SHP77 treated with DMSO at 0.1 percent for 48 hours (cell line): Measurements from ENCODE around the gene MAPK1.
"Not testable (repeated sequence)": the region's sequence is repeated elsewhere in the genome, so short reads cannot be mapped to it uniquely, and the experiment has no call there.

Experiments
- DNase-seq: peaks from one replicate; lab custom pipeline; 2025; lab: John Stamatoyannopoulos, UW

The MAPK1 gene

DNA sequence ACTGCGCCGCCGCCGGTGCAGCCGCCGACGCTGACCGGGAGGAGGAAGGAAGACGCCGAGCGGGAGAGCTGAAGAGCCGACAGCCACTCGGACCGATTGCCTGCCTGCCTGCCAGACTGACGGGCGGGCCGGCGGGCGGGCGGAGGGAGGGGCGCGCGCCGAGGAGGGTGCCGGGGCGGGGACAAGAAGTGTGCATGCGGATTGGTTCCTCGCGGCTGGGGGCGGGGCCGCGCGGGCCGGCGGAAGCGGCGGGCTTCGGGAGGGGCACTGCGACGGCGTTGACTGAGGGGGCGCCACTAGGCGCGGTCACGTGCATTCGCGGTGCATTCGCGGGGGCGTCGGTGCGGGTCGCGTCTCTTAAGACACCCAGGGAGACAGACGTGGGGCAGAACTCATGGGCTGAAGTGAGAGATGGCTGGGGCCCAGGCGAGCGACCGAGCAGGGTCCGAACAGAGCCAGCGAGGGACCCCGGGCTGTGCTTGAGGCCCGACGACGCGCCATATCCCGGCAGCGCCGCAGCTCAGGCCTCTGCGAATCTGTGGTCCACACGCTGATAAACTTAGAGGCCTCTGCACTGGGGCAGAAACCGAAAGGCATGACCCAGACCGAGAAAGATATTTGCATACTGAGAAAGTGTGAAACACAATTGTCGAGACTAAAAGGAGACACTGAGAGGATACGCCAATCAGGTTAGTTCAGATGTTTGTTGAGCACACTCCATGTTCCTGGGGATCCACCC lies at the start of gene MAPK1:
Gene MAPK1 (minus strand): TSS at position 118 of the 739 bp plus-strand sequence. CDS start 205 bp downstream, outside the sequence.
- peak; percentile 75 for DNase-seq

DNA sequence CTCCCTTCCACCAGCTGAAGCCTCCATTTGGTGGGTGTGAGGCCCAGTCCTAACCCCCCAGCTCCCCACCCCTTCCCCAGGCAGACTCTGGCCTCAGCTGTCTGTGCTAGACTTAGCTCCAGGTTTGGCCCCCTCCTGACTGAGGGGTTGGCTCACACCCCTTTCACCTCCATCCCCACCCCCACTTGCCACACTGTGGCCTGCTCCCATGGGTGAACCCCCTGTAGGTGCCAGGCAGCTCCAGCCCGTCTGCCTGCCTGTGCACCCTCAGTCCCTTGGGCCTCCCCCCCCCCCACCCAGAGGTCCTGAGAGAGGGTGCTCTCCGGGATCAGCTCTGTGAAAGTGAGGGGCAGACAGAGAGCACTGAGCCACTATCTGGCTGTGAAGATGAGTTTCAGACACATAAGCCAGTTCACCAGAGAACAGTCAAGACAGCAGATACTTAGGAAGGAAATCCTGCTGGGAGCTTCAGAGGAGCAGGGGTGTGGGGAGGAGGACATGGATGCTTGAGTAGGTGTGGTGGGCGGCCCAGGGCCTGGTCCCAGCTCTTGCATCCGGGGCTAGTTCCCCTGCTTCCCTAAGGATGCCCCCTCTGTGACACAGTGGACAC lies 49.0 kb upstream of the MAPK1 start:
- no peak for DNase-seq

DNA sequence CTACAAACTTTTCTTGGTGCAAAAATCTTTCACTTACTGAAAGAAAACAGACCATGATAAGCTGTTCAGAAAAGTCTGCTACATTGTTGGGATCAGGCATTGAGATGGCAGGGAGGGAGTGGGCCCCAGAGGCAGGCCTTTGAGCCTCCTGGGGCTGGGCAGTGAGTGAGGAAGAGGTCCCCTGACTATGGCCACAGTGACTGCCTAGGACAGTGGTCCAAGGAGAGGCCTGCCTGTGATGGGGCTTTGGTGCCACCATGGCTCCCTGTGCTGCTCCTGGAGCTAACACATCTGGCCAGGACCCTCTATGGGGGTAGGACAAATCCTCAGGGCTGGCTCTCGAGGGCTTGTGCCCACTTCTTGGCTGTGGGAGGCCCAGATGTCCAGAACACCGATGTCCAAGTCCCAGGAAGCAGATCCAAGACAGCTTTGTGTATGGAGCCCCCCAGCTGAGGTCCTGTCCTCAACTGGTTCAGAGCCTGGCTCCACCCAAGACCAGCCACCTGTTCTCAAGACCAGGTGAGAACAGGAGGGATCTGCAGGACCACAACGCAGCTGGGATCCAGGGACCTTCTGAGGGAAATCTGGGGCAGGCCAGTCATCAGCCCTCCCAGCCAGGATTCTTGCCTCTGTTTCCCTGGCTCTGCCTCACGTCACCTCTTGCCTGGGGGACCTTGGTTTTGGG lies 48.3 kb upstream of the MAPK1 start:
- DNase-seq: no peak

DNA sequence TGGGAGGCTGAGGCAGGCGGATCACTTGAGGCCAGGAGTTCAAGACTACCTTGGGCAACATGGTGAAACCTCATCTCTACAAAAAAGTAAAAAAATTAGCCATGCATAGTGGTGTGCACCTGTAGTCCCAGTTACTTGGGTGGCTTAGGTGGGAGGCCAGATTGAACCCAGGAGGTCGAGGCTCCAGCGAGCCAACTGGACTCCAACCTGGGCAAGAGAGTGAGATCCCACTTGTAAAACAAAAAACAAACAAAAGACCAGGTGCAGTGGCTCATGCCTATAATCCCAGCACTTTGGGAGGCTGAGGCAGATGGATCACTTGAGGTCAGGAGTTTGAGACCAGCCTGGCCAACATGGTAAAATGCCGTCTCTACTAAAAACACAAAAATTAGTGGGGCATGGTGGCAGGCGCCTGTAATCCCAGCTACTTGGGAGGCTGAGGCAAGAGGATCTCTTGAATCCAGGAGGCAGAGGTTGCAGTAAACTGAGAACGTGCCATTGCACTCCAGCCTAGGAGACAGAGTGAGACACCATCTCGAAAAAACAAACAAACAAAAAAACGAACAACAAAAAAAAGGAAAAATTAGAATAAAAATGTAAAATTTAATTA lies 46.7 kb upstream of the MAPK1 start:
- DNase-seq: not testable (repeated sequence)

DNA sequence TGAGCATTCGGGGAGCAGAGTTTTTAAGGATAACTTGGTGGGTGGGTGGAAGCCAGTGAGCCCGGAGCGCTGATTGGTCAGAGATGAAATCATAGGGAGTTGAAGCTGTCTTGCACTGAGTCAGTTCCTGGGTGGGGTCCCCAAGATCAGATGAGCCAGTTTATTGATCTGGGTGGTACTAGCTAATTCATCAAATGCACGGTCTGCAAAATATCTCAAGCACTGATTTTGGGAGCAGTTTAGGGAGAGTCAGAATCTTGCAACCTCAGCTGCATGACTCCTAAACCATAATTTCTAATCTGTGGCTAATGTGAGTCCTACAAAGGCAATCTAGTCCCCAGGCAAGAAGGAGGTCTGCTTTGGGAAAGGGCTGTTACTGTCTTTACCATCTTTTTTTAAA lies 42.9 kb upstream of the MAPK1 start:
- not testable (repeated sequence) for DNase-seq

DNA sequence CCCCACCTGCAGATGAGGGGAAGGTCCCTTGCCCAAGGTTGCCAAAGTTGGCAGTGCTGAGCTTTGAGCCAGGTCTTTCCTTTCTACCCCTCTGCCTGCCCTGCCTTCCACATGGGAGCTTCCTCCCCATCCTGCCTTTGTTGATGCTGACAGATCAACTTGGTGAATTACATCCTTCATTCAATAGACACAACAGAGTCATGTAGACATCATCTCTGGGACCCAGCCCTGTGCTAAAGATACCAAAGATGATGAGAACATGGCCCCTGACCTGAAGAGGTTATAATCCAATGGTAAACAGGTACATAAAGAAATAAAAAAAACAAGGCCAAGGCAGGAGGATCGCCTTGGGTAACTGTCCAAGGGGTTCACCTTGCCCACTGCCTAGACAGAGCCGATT lies 42.4 kb upstream of the MAPK1 start:
- DNase-seq: no peak

DNA sequence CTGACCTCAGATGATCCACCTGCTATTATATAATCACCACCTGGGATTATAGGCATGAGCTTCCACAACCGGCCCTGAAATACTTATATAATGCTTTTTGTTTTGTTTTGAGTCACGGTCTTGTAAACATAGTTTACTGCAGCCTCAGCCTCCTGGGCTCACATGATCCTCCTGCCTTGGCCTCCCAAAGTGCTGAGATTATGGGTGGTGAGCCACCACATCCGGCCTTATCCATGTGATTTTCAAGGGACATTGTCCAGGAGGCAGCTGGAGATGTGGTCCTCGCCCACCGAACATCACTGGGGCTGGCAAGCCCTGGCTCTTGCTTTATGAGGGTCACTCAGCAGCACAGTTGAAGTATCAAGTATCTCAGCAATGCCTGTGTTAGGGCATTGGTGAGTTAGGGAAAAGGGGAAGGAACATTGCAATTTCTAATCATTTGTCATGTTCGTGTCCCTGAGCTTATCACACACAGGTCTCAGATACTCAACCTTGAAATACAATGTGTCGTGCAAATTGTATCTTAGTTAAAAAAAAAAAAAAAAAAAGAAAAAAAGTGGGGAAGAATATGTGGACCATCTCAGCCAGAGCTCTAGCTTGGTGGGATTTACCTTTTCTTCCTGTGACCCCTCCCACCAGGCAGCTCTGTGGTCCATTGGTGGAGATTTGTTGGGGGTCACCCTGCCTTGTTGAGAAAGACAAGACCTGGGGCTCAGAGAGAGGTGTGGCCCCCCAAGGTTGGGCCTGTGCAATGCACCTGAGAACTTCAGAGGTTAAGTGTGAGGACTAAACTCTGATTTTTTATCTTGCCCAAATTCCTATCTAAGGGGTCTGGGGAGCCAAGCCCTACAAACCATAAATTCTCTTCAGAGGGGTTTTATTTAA lies 40.4 kb upstream of the MAPK1 start:
- no peak for DNase-seq

DNA sequence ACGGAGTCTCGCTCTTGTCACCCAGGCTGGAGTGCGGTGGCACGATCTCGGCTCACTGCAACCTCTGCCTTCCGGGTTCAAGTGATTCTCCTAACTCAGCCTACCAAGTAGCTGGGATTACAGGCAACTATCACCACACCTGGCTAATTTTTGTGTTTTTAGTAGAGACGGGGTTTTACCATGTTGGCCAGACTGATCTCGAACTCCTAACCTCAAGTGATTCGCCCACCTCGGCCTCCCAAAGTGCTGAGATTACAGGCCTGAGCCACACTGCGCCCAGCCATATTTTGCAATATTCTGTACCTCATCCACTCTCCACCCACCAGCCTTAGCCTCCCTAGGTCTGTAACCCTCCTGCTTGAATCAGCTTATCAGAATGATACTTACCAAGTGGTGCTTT lies 37.8 kb upstream of the MAPK1 start:
- not testable (repeated sequence) for DNase-seq

DNA sequence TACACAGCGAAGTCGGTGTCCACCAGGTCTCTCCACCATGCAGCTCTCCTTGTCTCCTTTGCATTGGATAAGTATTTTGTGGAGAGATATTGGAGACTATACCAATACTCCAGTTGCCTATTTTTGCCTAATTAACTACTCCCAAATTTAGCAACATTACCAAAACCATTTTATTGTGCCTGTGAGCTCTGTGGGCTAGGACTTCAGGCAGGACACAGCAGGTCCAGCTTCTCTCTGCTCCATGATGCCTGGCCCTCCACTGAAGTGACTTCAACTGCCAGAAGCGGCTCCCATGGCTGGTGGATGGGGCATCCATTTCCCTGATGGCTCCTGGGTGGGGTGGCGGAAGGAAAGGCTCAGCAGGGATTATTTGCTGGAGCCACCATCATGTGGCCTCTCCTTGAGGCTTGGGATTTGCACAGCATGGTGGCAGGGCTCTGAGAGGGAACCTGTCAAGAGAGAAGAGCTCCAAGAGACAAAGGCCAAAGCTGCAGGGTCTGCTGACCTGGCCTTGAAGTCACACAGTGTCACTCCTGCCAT lies 36.9 kb upstream of the MAPK1 start:
- no peak for DNase-seq

DNA sequence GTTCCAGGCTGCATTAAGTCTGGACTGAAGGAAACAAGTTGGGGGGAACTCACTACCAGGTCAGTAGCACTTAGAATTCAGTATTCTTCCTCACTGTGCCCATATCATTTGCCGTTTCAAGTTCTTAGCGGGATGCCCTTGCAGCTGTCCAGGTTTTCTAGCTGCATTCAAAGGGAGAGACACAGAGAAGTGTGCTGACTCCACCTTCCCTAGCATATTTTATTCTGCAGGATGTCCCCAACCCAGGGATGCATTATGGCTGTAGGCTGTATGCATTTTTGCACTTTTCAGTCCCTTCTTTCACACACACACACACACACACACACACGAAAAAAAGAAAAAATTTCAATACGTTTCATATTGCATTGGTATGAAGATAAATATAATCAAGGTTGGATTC lies 35.8 kb upstream of the MAPK1 start:
- DNase-seq: no peak

DNA sequence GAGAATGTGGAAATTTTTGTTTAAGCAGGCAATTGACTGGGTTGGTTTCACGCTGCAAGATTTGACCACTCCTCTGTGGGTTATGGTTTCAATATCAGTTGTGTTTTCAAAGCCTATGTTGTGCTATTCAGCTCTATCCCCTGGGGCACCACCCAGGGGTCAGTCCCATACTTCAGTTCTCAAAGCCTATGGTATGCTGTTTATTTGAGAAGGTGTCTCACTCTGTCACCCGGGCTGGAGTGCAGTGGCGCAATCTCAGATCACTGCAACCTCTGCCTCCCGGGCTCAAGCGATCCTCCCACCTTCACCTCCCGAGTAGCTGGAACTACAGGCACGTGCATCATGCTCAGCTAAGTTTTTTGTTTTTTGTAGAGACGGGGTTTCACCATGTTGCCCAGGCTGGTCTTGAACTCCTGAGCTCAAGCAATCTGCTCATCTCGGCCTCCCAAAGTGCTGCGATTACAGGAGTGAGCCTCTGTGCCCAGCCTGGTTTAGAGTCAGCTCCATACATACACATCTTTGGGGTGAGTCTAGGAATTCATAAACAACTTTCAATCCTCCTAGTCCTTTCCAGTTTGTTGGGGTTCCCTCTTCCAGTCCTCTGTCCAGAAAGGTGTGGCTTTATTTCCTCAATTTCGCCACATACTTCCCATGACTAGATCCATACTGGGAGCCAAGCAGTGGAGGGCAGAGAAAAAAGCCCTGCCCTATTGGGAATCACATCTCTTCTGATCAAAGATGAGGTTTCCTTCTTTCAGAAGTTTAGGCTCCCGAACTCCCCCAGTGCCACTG lies 35.0 kb upstream of the MAPK1 start:
- no peak for DNase-seq

DNA sequence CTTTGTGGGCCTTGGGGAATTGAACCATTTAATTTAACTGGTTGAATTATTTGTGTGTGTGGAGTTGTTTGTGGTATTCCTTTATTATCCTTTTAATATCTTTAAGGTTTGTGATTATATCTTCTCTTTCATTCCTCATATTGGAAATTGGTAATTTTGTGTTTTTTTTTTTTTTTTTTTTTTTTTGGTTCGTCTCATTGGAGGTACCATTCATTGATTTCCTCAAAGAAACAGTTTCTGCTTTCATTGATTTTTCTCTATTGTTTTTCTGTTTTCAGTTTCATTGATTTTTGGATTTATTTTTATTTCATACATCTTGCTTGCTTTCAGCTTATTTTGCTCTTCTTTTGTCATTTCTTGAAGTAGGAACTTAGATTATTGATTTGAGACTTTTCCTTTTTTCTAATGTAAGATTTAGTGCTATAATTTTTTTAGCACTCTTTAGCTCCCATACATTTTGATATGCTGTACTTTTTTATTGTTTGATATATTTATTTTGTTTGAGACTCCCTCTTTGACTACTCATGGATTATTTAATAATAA lies 31.0 kb upstream of the MAPK1 start:
- no peak for DNase-seq

DNA sequence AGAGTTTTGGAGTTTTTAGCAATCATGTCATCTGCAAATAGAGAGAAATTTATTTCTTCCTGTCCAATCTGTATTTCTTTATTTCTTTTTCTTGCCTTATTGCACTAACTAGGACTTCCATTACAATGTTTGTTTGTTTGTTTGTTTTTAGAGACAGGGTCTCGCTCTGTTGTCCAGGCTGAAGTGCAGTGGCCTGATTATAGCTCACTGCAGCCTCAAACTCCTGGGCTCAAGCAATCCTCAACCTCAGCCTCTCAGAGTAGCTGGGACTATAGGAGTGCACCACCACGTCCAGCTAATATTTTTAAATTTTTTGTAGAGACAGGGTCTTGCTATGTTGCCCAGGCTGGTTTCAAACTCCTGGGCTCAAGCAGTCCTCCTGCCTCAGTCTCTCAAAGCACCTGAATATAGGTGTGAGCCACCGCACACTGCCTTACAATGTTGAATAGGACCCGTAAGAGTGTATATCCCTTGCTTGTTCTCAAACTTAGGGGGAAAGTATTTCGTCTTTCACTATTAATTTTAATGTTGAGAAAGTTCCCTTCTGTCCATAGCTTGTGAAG lies 29.6 kb upstream of the MAPK1 start:
- no peak for DNase-seq

DNA sequence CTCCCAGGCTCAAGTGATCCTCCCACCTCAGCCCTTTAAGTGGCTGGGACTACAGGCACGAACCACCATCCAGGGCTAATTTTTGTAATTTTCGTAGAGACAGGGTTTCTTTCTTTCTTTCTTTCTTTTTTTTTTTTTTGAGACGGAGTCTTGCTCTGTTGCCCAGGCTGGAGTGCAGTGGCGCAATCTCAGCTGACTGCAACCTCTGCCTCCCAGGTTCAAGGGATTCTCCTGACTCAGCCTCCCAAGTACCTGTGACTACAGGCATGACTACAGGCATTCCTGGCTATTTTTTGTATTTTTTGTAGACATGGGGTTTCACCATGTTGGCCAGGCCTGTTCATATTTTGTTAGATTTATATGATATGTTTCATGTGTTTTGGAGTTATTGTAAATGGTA lies 28.8 kb upstream of the MAPK1 start:
- not testable (repeated sequence) for DNase-seq

DNA sequence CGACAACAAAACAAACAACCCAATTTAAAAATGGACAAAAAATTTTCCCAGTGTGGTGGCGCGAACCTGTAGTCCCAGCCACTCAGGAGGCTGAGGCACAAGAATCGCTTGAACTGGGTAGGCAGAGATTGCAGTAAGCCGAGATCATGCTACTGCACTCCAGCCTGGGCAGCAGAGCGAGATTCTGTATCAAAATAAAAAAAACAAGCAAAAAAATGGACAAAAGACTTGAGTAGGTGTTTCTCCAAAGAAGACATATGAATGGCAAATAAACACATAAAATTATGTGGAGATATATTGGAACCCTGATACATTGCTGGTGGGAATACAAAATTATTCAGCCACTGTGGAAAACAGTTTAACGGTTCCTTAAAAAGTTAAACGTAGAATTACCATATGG lies 27.4 kb upstream of the MAPK1 start:
- DNase-seq: no peak

DNA sequence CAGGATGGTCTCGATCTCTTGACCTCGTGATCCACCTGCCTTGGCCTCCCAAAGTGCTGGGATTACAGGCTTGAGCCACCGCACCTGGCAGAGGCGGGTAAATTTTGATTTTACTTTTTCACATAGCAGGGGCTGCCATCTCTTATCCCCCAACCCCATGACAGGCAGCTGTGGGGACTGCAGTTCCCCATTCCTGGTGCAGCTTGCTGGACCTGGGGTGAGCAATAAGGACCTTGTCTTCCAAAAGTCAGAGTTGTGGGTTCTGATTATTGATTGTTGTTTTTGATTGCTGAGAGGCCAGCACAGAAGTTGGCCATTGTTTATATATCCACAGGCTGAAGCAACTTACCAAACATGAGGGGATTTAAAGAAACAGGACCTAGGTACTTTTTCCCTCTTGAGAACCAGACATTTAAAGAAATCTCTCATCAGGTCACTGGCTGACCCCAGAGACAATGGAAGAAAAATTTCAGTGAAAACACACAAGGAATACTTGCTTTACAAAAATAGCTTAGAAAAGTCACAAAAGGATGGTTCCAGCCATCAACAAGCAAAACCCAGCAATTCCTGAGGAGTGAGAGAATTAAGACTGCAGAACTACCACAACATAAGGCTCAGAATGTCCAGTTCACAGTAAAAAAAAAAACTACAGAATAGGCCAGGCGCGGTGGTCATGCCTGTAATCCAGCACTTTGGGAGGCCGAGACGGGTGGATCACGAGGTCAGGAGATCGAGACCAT lies 22.0 kb upstream of the MAPK1 start:
- no peak for DNase-seq

DNA sequence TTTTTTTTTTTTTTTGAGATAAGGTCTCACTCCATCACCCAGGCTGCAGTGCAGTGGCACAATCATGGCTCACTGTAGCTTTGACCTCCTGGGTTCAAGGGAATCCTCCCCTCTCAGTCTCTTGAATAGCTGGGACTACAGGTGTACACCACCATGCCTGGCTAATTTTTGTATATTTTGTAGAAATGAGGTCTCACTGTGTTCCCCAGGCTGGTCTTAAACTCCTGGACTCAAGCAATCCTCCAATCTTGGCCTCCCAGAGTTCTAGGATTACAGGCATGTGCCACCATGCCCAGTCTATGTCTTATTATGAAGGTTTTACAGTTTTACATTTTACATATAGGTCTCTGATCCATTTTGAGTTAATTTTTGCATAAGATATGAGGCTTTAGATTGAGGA lies 20.4 kb upstream of the MAPK1 start:
- DNase-seq: no peak

DNA sequence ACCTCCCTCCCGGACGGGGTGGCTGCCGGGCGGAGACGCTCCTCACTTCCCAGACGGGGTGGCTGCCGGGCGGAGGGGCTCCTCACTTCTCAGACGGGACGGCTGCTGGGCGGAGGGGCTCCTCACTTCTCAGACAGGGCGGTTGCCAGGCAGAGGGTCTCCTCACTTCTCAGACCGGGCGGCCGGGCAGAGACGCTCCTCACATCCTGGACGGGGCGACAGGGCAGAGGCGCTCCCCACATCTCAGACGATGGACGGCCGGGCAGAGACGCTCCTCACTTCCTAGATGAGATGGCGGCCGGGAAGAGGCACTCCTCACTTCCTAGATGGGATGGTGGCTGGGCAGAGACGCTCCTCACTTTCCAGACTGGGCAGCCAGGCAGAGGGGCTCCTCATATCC lies 16.5 kb upstream of the MAPK1 start:
- not testable (repeated sequence) for DNase-seq

DNA sequence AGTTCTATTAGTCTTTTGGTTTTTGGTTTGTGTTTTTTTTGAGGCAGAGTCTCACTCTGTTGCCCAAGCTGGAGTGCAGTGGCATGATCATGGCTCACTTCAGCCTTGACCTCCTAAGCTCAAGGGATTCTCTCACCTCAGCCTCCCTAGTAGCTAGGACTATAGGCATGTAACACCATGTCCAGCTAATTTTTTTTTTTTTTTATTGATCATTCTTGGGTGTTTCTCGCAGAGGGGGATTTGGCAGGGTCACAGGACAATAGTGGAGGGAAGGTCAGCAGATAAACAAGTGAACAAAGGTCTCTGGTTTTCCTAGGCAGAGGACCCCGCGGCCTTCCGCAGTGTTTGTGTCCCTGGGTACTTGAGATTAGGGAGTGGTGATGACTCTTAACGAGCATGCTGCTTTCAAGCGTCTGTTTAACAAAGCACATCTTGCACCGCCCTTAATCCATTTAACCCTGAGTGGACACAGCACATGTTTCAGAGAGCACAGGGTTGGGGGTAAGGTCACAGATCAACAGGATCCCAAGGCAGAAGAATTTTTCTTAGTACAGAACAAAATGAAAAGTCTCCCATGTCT lies 15.4 kb upstream of the MAPK1 start:
- not testable (repeated sequence) for DNase-seq
